Measurements from ENCODE around the gene CERS6.

The CERS6 gene

GRCh38 chr2:168712053-168712452, 256.0 kb downstream of the CERS6 start:
- no peak for DNase-seq

GRCh38 chr2:168713325-168713724, 257.3 kb downstream of the CERS6 start:
- no peak for DNase-seq

GRCh38 chr2:168715849-168716248, 259.8 kb downstream of the CERS6 start:
- DNase-seq: no peak

- no peak for DNase-seq
These were observed 260.8 kb downstream of the CERS6 start for GRCh38 chr2:168716839-168717238.

- no peak for DNase-seq
These were observed 261.9 kb downstream of the CERS6 start for GRCh38 chr2:168717790-168718502.

- DNase-seq: no peak
These were observed 262.6 kb downstream of the CERS6 start for GRCh38 chr2:168718622-168719021.

GRCh38 chr2:168719446-168719845, 263.4 kb downstream of the CERS6 start:
- no peak for DNase-seq

GRCh38 chr2:168722592-168722991, 266.5 kb downstream of the CERS6 start:
- DNase-seq: no peak

GRCh38 chr2:168723275-168723899, 267.3 kb downstream of the CERS6 start:
- DNase-seq: no peak

- DNase-seq: no peak
These were observed 270.3 kb downstream of the CERS6 start for GRCh38 chr2:168726375-168726774.

GRCh38 chr2:168727904-168728470, 271.9 kb downstream of the CERS6 start:
- DNase-seq: no peak

GRCh38 chr2:168729455-168729854, 273.4 kb downstream of the CERS6 start:
- DNase-seq: no peak

GRCh38 chr2:168730344-168730743, 274.3 kb downstream of the CERS6 start:
- no peak for DNase-seq

GRCh38 chr2:168731002-168731401, 274.9 kb downstream of the CERS6 start:
- DNase-seq: no peak

- no peak for DNase-seq
These were observed 275.5 kb downstream of the CERS6 start for GRCh38 chr2:168731616-168732015.

- no peak for DNase-seq
These were observed 276.0 kb downstream of the CERS6 start for GRCh38 chr2:168732100-168732499.

- DNase-seq: no peak
These were observed 276.4 kb downstream of the CERS6 start for GRCh38 chr2:168732506-168732905.

- DNase-seq: no peak
These were observed 278.2 kb downstream of the CERS6 start for GRCh38 chr2:168734199-168734760.

- DNase-seq: no peak
These were observed 280.8 kb downstream of the CERS6 start for GRCh38 chr2:168736649-168737445.

- DNase-seq: no peak
These were observed 282.0 kb downstream of the CERS6 start for GRCh38 chr2:168738062-168738461.

GRCh38 chr2:168740360-168740759, 284.3 kb downstream of the CERS6 start:
- no peak for DNase-seq

GRCh38 chr2:168740788-168741187, 284.7 kb downstream of the CERS6 start:
- DNase-seq: no peak

GRCh38 chr2:168742258-168742932, 286.3 kb downstream of the CERS6 start:
- DNase-seq: no peak
